ENCODE measurements around the gene MTG2. TPM values are rescaled to one million over a fixed set of nuclear protein-coding genes. Genes with fewer than 3 reads are reported as not detected.

MTG2 gene
- total and polyA plus RNA-seq, 2 of the 8 experiments (the other 6 are each of a cell fraction or from before 2014, with no cell fraction given) = 14.4 to 22.8 TPM

GRCh38 chr20:62225026-62225425 is 42.2 kb downstream of the MTG2 start:
- no peak overlapping the region for H2BK12ac ChIP-seq (ENCODE audit: low read depth, low read length)
- no peak overlapping the region for H4K8ac ChIP-seq (ENCODE audit: extremely low read depth, insufficient read depth, low read length)
- ChIA-PET CTCF (ENCODE audit: partially characterized antibody) (interaction anchor here (0.9 to 1.8 kb wide), 2 partner anchors 15 to 74 kb away, joined by 3 read pairs; no protein-coding TSS in a partner anchor), POLR2A (ENCODE audit: partially characterized antibody) (no interaction called here)
- H3K14ac ChIP-seq (ENCODE audit: insufficient read length) = no peak overlapping the region
- no peak overlapping the region for H3K56ac ChIP-seq (replicated peaks; ENCODE audit: insufficient read length, low read depth, low read length)
- H3K36me3 ChIP-seq (ENCODE audit: control insufficient read depth in 2 of 4, insufficient read depth in 4 of 4, low read length in 3 of 4) = no peaks in the 10 kb centered on the region
- TF ChIP-seq EZH2 (IDR thresholded peaks at IDR 0.05; ENCODE audit: low read depth, low read length, severe bottlenecking) (no peak), SAP30 (IDR thresholded peaks at IDR 0.05; ENCODE audit: insufficient read depth, insufficient replicate concordance, low read length) (no peak), PHF8 (conservative IDR thresholded peaks at IDR 0.05; ENCODE audit: low read depth, low read length) (no peak), JUND (IDR thresholded peaks at IDR 0.05; ENCODE audit: low read length) (no peak), CHD1 (IDR thresholded peaks at IDR 0.05; ENCODE audit: low read depth, low read length) (no peak), NRF1 (IDR thresholded peaks at IDR 0.05; ENCODE audit: low read depth, low read length) (no peak), EGR1 (IDR thresholded peaks at IDR 0.05; ENCODE audit: borderline replicate concordance, low read depth, low read length) (no peak), ZNF274 (IDR thresholded peaks at IDR 0.05; ENCODE audit: borderline replicate concordance, extremely low read depth, low read length) (no peak)
- TF ChIP-seq, protein P1, sequence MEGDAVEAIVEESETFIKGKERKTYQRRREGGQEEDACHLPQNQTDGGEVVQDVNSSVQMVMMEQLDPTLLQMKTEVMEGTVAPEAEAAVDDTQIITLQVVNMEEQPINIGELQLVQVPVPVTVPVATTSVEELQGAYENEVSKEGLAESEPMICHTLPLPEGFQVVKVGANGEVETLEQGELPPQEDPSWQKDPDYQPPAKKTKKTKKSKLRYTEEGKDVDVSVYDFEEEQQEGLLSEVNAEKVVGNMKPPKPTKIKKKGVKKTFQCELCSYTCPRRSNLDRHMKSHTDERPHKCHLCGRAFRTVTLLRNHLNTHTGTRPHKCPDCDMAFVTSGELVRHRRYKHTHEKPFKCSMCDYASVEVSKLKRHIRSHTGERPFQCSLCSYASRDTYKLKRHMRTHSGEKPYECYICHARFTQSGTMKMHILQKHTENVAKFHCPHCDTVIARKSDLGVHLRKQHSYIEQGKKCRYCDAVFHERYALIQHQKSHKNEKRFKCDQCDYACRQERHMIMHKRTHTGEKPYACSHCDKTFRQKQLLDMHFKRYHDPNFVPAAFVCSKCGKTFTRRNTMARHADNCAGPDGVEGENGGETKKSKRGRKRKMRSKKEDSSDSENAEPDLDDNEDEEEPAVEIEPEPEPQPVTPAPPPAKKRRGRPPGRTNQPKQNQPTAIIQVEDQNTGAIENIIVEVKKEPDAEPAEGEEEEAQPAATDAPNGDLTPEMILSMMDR (IDR thresholded peaks at IDR 0.05; ENCODE audit: control extremely low read depth in 1 of 3, insufficient read depth in 1 of 3, low read depth in 1 of 3, low read length in 3 of 3) = no peak
- H3K4me3 ChIP-seq (ENCODE audit: extremely low read depth in 1 of 4, insufficient read depth in 2 of 4, low read depth in 3 of 4, low read length in 4 of 4) = no peak overlapping the region
- 0 out of 2 replicates have a peak, but pooled peaks cover 2% of the 10 kb centered on the region for H3K79me1 ChIP-seq (ENCODE audit: low read depth, low read length)
- H4K20me1 ChIP-seq (replicated peaks in 1 of 2; ENCODE audit: control insufficient read depth in 1 of 2, insufficient read depth in 2 of 2, low read length in 2 of 2) = peaks cover 3 to 21% of the 10 kb centered on the region in 2 experiments
- H4K91ac ChIP-seq (replicated peaks; ENCODE audit: insufficient read length, low read length) = no peak overlapping the region
- H3K23ac ChIP-seq (ENCODE audit: insufficient read length) = no peak overlapping the region
- peak overlapping the region; percentile 61; the same call in 1 of the 2 replicates for H2BK15ac ChIP-seq (ENCODE audit: low read length)
- H2BK5ac ChIP-seq (ENCODE audit: low read depth, low read length) = no peak overlapping the region
- H3K18ac ChIP-seq (ENCODE audit: extremely low read depth, low read length) = no peak overlapping the region
- H3K4ac ChIP-seq (replicated peaks; ENCODE audit: insufficient read length, low read depth, low read length) = no peak overlapping the region
- peaks cover 22% of the 10 kb centered on the region; the same call in 1 of the 2 replicates for H3K23me2 ChIP-seq (ENCODE audit: low read depth, low read length)
- H3K4me2 ChIP-seq (ENCODE audit: insufficient read depth in 1 of 2, low read depth in 2 of 2, low read length in 2 of 2) = no peak overlapping the region
- H3K4me1 ChIP-seq (replicated peaks in 1 of 4; ENCODE audit: control insufficient read depth in 3 of 4, insufficient read depth in 4 of 4, low read length in 3 of 4) = peaks cover 0 to 22% (median 14%) of the 10 kb centered on the region in 4 experiments; a peak in 6 of 7 replicates
- H3K27ac ChIP-seq (ENCODE audit: low read depth, low read length) = no peak overlapping the region
- no peak overlapping the region for H4K5ac ChIP-seq (ENCODE audit: insufficient read length, low read depth, low read length)
- H3K9me3 ChIP-seq (ENCODE audit: insufficient read depth in 2 of 2, low read depth in 1 of 2, low read length in 1 of 2) = peaks cover 0 to 3% of the 10 kb centered on the region in 2 experiments; a peak in 1 of 4 replicates
- no peak overlapping the region for H2AFZ ChIP-seq (ENCODE audit: low read length)
- FAIRE-seq = no peak
- H2AK5ac ChIP-seq (ENCODE audit: low read depth, low read length) = no peak overlapping the region
- H3K79me2 ChIP-seq (ENCODE audit: control insufficient read depth in 1 of 2, insufficient read depth in 2 of 2, low read length in 2 of 2) = no peaks in the 10 kb centered on the region
- no peak overlapping the region for H2BK120ac ChIP-seq (replicated peaks; ENCODE audit: low read depth, low read length)
- H3K27me3 ChIP-seq (replicated peaks in 1 of 4; ENCODE audit: control insufficient read depth in 3 of 4, extremely low read depth in 1 of 4, insufficient read depth in 3 of 4, low read length in 3 of 4) = peaks cover 0 to 41% (median 23%) of the 10 kb centered on the region in 4 experiments; a peak in 6 of 7 replicates
- no peak overlapping the region for H2BK20ac ChIP-seq (ENCODE audit: low read length)
- WGBS, 2 experiments (ENCODE audit: extremely low coverage in 1 of 2, insufficient coverage in 1 of 2, insufficient read length in 1 of 2, insufficient replicate concordance in 2 of 2, low coverage in 1 of 2, low lambda C conversion rate in 2 of 2, missing lambda C conversion rate in 1 of 2) = 90% methylated on average over 12 of the region's 13 CpGs; no CpG with 5 or more reads in 1 of the 2 experiments
- H3K9ac ChIP-seq (replicated peaks in 1 of 4; ENCODE audit: extremely low read depth in 1 of 4, low read depth in 3 of 4, low read length in 3 of 4) = no peak overlapping the region
- no peak for DNase-seq (ENCODE audit: low read depth in 1 of 2, low spot score in 2 of 2)
